ENCODE measurements around the gene RBFOX2. TPM values are rescaled to one million over a fixed set of nuclear protein-coding genes. Genes with fewer than 3 reads are reported as not detected.

Gene RBFOX2
- polyA plus RNA-seq, 1 of the 3 experiments (the other 2 are of a cell fraction) = 115 TPM

DNA sequence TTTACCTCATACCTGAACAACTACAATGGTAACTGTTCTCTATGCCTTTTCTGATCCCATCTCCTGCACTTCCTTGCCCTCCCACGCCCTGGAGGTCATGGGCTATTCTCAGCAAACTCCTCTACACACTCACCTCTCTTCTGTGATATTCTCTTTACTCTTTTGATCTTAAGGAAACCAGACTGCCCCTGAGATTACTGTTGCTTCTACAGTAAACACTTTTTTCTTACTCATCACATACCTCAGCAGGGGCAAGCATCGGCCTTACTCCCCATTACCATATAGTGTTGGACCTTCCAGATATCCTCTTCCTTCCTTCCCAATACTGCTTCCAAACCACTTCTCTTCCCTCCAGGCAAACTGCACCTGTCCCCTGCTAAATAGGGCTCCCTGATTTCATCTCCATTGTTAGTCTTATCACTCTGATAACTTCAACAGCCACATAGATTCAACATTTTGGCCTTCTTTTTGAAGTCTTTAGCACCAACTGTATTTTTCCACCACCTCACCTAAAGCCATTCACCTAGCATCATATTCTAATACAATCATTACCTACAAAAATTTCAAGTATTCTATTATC lies 141.2 kb downstream of the RBFOX2 start (continued):
- TF ChIP-seq, protein P1, sequence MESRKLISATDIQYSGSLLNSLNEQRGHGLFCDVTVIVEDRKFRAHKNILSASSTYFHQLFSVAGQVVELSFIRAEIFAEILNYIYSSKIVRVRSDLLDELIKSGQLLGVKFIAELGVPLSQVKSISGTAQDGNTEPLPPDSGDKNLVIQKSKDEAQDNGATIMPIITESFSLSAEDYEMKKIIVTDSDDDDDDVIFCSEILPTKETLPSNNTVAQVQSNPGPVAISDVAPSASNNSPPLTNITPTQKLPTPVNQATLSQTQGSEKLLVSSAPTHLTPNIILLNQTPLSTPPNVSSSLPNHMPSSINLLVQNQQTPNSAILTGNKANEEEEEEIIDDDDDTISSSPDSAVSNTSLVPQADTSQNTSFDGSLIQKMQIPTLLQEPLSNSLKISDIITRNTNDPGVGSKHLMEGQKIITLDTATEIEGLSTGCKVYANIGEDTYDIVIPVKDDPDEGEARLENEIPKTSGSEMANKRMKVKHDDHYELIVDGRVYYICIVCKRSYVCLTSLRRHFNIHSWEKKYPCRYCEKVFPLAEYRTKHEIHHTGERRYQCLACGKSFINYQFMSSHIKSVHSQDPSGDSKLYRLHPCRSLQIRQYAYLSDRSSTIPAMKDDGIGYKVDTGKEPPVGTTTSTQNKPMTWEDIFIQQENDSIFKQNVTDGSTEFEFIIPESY (IDR thresholded peaks at IDR 0.05; ENCODE audit: borderline replicate concordance, low read depth) = no peak
- no peak for TF ChIP-seq TEAD4 (IDR thresholded peaks at IDR 0.05; ENCODE audit: borderline replicate concordance, insufficient read depth)

DNA sequence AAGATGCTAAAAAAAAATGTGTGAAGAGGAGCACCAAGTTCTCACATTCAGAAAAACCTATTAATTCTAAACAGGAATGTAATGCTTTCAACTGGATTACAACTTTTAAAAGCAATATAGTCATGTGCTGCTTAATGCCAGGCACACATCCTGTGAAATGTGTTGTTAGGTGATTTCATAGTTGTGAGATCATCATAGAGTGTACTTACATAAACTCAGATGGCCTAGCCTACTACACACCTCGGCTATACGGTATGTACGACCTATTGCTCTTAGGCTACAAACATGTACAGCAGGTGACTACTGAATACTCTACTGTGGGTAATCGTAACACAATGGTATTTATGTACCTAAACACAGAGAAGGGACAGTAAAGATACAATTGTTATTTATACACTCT lies 142.3 kb downstream of the RBFOX2 start:
- Histone ChIP-seq H3K79me2 (ENCODE audit: insufficient read depth) (peaks cover 40% of the 10 kb centered on the region), H3K36me3 (replicated peaks in 1 of 2; ENCODE audit: control insufficient read depth in 1 of 2, insufficient read depth in 2 of 2, low read length in 1 of 2) (peaks cover 0 to 4% of the 10 kb centered on the region in 2 experiments), H3K9ac (no peak overlapping the region), H3K9me2 (no peaks in the 10 kb centered on the region), H3K4me2 (no peak overlapping the region), H3K4me1 (ENCODE audit: control insufficient read depth in 1 of 2, insufficient read depth in 2 of 2, low read depth in 1 of 2, low read length in 1 of 2) (peaks cover 22 to 35% of the 10 kb centered on the region in 2 experiments), H4K20me1 (ENCODE audit: insufficient read depth) (peaks cover 90% of the 10 kb centered on the region; the same call in 1 of the 2 replicates), H3K27ac (ENCODE audit: low read depth in 2 of 2, low read length in 1 of 2) (peak overlapping the region in 1 of 2 experiments; percentile 14; a peak in 1 of 4 replicates), H2AFZ (ENCODE audit: low read depth) (no peak overlapping the region), H3K27me3 (ENCODE audit: insufficient read depth) (no peaks in the 10 kb centered on the region), H3F3A (replicated peaks; ENCODE audit: insufficient read depth) (peaks cover 17% of the 10 kb centered on the region), H3K4me3 (ENCODE audit: low read depth in 2 of 2, low read length in 1 of 2) (no peak overlapping the region), H3K9me3 (no peaks in the 10 kb centered on the region)
- ChIA-PET CTCF (no interaction called here), POLR2A (no interaction called here)
- DNase-seq = no peak
- 96% methylated on average over 4 of the region's 4 CpGs for WGBS (ENCODE audit: low lambda C conversion rate)
- TF ChIP-seq MEF2A (IDR thresholded peaks at IDR 0.05; ENCODE audit: borderline replicate concordance, low read depth) = no peak
- TF ChIP-seq, protein P2, sequence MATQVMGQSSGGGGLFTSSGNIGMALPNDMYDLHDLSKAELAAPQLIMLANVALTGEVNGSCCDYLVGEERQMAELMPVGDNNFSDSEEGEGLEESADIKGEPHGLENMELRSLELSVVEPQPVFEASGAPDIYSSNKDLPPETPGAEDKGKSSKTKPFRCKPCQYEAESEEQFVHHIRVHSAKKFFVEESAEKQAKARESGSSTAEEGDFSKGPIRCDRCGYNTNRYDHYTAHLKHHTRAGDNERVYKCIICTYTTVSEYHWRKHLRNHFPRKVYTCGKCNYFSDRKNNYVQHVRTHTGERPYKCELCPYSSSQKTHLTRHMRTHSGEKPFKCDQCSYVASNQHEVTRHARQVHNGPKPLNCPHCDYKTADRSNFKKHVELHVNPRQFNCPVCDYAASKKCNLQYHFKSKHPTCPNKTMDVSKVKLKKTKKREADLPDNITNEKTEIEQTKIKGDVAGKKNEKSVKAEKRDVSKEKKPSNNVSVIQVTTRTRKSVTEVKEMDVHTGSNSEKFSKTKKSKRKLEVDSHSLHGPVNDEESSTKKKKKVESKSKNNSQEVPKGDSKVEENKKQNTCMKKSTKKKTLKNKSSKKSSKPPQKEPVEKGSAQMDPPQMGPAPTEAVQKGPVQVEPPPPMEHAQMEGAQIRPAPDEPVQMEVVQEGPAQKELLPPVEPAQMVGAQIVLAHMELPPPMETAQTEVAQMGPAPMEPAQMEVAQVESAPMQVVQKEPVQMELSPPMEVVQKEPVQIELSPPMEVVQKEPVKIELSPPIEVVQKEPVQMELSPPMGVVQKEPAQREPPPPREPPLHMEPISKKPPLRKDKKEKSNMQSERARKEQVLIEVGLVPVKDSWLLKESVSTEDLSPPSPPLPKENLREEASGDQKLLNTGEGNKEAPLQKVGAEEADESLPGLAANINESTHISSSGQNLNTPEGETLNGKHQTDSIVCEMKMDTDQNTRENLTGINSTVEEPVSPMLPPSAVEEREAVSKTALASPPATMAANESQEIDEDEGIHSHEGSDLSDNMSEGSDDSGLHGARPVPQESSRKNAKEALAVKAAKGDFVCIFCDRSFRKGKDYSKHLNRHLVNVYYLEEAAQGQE (IDR thresholded peaks at IDR 0.05; ENCODE audit: low read depth, low read length) = no peak
- TF ChIP-seq GATA2 (CRISPR knock-in tag; IDR thresholded peaks at IDR 0.05) = no peak
- TF ChIP-seq FOSL2 (IDR thresholded peaks at IDR 0.05; ENCODE audit: borderline replicate concordance, low read depth) = no peak
- no peak for TF ChIP-seq FOXJ3 (CRISPR knock-in tag; IDR thresholded peaks at IDR 0.05)
- TF ChIP-seq EP300 (IDR thresholded peaks at IDR 0.05; ENCODE audit: borderline replicate concordance in 1 of 2, low read depth in 1 of 2, low read length in 1 of 2) = no peak
- TF ChIP-seq YY1 (IDR thresholded peaks at IDR 0.05; ENCODE audit: low read depth) = no peak
- TF ChIP-seq, protein P3, sequence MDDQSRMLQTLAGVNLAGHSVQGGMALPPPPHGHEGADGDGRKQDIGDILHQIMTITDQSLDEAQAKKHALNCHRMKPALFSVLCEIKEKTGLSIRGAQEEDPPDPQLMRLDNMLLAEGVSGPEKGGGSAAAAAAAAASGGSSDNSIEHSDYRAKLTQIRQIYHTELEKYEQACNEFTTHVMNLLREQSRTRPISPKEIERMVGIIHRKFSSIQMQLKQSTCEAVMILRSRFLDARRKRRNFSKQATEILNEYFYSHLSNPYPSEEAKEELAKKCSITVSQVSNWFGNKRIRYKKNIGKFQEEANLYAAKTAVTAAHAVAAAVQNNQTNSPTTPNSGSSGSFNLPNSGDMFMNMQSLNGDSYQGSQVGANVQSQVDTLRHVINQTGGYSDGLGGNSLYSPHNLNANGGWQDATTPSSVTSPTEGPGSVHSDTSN (IDR thresholded peaks at IDR 0.05) = no peak
- no peak for TF ChIP-seq POLR2AphosphoS5 (IDR thresholded peaks at IDR 0.05; ENCODE audit: low read depth, low read length)
- no peak for TF ChIP-seq TCF12 (IDR thresholded peaks at IDR 0.05)
- no peak for TF ChIP-seq RXRA (IDR thresholded peaks at IDR 0.05; ENCODE audit: borderline replicate concordance, low read depth)
- TF ChIP-seq TAF1 (IDR thresholded peaks at IDR 0.05; ENCODE audit: borderline replicate concordance, low read depth, low read length) = no peak
- TF ChIP-seq RAD21 (IDR thresholded peaks at IDR 0.05; ENCODE audit: low read length) = no peak
- no peak for TF ChIP-seq RCOR1 (IDR thresholded peaks at IDR 0.05; ENCODE audit: low read length)
- TF ChIP-seq MXI1 (IDR thresholded peaks at IDR 0.05; ENCODE audit: low read depth, low read length) = no peak
- TF ChIP-seq RFX5 (IDR thresholded peaks at IDR 0.05; ENCODE audit: low read length) = no peak
- TF ChIP-seq, protein P4, sequence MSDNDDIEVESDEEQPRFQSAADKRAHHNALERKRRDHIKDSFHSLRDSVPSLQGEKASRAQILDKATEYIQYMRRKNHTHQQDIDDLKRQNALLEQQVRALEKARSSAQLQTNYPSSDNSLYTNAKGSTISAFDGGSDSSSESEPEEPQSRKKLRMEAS (IDR thresholded peaks at IDR 0.05; ENCODE audit: low read depth) = no peak
